Endothelial cell of umbilical vein (primary cell): ENCODE measurements around the gene GNB1.

ENCODE experiments used
- EZH2 ChIP-seq: IDR thresholded peaks from 2 replicates; pipeline ENCODE4 v1.6.1; 2012; ENCODE audit warnings: borderline replicate concordance, low read depth, mild to moderate bottlenecking, moderate library complexity, low read length, inconsistent platforms; ENCODE audit not compliant: severe bottlenecking
- GATA2 ChIP-seq: IDR thresholded peaks from 2 replicates; pipeline ENCODE4 v1.7.0; 2011; ENCODE audit warnings: low read depth, mild to moderate bottlenecking, moderate library complexity, mixed read lengths, low read length; ENCODE audit not compliant: insufficient read length, insufficient read depth
- MYC ChIP-seq: IDR thresholded peaks from one replicate; pipeline ENCODE4 v1.6.1; 2011; ENCODE audit warnings: mild to moderate bottlenecking, low read depth, low read length
- POLR2A ChIP-seq: IDR thresholded peaks from 2 replicates; pipeline ENCODE4 v1.6.1; 2012; ENCODE audit warnings: low read depth, mild to moderate bottlenecking, control low read depth, low read length
- POLR2AphosphoS5 ChIP-seq: IDR thresholded peaks from 2 replicates; pipeline ENCODE4 v1.6.1; 2012; ENCODE audit warnings: low read depth, mild to moderate bottlenecking, control low read depth, low read length, moderate library complexity; ENCODE audit not compliant: insufficient read depth
- TF ChIP-seq, protein P1 (sequence below), 2 donors: IDR thresholded peaks; 1 replicate in 1 of 2; 2 replicates in 1 of 2; pipeline ENCODE4 v1.5.1; 2011; ENCODE audit warnings: low read length in 2 of 2, mild to moderate bottlenecking in 2 of 2, moderate library complexity in 2 of 2, control low read depth in 1 of 2, inconsistent platforms in 1 of 2, low read depth in 1 of 2; ENCODE audit not compliant: insufficient read depth in 1 of 2; ENCODE audit errors: extremely low read depth in 1 of 2
- TF ChIP-seq, protein P2 (sequence below): IDR thresholded peaks from 2 replicates; pipeline ENCODE4 v1.6.1; 2011; ENCODE audit not compliant: insufficient read depth, insufficient read length

DNA sequence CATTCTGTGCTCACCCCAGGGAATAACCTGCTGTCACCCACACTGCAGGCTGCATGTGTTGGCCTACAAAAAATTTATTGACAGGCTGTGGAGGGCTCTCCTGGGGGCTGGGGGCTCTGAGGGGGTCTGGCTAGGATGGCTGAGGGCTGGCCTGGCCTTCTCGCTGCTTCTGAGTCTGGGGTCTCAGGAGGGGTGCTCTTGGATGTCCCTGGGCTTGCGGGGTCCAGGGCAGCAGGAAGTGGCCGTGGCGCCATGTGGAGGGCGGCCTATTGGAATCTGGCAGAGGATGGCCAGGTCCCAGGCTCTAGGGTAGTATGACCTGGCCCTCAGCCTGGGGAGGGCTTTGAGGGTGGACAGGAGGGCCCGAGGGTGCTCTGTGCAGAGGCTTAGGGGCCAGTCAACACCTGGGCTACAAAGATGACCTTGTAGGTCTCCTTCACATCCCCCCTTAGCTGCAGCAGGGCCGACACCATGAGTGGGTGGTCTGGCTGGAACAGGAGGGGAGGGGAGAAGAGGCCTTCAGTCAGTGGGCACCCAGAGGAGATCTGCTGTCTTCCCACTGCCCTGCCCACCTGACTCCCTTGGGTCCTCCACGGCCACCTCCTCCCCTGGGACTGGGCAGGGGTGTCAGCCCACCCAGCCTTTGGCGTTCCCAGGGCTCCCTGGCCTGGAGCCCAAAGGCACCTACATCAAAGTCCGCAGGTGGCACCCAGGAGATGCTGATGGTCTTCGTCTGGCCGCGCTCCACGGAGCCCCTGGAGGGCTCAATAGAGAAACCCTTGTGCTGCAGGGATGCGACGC is 31.2 kb upstream of the GNB1 start:
- TF ChIP-seq EZH2 (no peak), POLR2AphosphoS5 (no peak), POLR2A (no peak), GATA2 (no peak), MYC (no peak)
- TF ChIP-seq, protein P1, sequence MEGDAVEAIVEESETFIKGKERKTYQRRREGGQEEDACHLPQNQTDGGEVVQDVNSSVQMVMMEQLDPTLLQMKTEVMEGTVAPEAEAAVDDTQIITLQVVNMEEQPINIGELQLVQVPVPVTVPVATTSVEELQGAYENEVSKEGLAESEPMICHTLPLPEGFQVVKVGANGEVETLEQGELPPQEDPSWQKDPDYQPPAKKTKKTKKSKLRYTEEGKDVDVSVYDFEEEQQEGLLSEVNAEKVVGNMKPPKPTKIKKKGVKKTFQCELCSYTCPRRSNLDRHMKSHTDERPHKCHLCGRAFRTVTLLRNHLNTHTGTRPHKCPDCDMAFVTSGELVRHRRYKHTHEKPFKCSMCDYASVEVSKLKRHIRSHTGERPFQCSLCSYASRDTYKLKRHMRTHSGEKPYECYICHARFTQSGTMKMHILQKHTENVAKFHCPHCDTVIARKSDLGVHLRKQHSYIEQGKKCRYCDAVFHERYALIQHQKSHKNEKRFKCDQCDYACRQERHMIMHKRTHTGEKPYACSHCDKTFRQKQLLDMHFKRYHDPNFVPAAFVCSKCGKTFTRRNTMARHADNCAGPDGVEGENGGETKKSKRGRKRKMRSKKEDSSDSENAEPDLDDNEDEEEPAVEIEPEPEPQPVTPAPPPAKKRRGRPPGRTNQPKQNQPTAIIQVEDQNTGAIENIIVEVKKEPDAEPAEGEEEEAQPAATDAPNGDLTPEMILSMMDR (IDR thresholded peaks at IDR 0.05; ENCODE audit: extremely low read depth in 1 of 2, insufficient read depth in 1 of 2, low read depth in 1 of 2, low read length in 2 of 2): no peak
- TF ChIP-seq, protein P2, sequence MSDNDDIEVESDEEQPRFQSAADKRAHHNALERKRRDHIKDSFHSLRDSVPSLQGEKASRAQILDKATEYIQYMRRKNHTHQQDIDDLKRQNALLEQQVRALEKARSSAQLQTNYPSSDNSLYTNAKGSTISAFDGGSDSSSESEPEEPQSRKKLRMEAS: no peak
